ENCODE measurements around the gene BARX2.

Gene BARX2

DNA sequence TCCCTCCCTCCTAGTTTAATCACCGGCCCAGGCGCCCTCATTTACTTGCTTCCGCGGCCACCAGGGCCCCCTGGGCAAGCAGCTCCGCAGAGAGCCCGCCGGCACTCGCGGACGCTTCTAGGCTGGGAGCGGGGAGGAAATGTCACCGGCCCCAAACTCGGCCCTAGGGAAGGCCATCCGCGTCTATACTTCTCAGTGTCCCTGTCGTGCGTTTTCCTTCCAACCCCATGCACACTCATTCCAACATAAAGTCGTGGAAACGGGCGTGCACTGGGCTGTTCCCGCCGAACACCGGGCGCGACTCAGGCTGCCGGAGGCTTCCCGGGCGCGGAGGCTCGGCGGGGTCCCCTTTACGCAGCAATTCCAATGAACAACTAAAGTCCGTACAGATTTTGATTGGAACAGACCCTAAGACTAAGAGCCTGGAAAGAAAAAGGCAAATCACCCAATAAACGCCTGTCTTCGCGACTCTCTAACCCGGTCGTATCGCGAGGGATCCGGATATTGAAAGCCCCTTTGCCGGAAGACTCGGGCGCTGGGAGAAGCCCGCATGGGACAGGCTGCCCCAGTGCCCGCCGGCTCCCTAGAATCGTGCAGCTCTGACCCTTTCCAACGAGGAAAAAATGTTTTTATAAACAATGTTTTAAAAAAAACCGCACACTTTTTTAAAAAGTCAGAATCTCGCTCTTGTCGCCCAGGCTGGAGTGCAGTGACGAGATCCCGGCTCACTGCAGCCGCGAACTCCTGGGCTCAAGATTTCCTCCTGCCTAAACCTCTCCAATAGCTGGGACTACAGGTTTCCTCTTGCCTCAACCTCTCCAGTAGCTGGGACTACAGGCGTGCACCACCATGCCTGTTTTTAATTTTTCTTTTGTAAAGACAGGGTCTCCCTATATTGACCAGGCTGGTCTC is 1.3 kb upstream of the BARX2 start:
- DNase-seq (ENCODE audit: low read depth), result no peak

DNA sequence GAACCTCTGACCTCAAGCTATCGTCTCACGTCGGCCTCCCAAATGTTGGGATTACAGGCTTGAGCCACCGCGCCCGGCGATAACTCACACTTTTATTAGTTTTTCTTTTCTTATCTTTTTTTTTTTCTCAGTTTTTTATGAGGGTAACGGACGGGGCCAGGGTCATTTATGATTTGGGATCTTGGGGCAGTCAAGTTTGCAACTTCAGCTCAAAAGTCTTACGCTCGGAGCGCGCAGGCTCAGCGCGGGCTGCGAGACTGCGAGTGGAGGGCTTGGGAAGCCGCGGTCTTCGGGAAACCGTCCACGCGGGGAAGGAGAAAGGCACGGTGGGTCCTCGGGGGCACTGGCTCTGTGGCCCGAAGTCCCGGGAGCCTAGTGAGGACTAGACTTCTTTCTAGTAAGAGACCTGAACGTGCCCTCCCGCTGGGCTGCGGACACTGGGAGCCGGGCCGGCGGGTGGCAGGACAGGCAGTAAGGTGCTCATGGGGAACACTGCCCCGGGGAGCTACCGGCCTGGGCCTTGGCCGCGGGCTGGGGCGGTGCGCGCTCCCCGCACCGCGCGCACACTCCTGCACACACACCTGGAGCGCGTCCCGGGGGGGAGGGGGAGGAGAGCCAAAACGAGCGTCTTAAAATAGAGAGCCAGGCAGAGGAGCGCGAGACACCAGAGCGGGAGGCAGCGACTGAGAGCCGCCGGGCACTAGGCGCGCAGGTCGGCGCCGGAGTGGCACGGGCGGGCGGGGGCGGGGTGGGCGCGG is 476 bp upstream of the BARX2 start:
- no peak for DNase-seq (ENCODE audit: low read depth)

DNA sequence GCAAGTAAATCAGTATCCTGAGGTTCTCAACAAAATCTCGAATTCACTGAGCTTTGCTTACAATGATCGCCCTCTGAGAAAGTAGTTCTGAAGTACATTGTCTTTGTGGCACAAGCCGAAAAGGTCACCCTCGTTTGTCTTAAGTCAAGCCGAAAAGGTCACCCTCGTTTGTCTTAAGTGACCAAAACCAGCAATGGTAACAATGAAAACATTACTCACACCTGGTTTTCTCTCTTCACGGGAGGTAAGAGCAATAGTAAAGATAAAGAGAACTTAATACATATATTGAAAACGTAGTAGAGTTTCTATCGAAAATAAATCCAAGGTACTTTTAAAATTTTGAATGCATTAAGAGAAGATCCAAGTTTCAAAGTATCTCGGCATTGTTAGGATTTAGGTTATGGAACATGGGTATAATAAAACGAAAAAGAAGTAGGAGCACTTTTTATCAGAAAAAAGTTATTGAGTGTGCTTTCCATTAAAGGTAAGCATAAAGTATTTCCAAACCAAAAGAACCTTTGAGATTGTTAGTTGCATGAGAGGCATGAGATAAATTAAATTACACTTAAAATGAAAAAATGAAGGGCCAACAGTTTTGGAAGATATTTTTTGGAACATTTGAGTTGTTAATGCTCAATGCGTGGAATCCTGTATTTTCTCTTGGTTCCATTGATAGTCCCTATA is 1.2 kb downstream of the BARX2 start:
- DNase-seq (ENCODE audit: low read depth), result no peak

DNA sequence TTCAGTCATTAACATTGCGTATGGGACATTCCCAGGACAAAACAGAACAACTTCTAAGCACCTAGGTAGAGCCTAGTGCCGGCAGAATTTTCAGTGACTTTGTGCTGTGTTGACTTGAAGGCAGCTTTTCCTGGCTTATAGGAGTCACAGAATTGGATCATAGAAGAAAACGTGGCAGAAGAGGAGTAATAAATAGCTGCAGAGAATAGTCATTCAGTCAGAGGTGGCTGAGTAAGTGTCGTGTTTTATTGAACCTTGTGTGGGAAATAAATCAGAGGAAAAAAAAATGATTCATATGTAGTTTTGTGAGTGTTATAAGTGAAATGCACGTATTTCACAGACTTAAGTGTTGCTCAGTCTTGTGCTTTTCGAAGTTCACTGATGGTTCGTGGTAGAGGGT is 2.1 kb downstream of the BARX2 start:
- no peak for DNase-seq (ENCODE audit: low read depth)

DNA sequence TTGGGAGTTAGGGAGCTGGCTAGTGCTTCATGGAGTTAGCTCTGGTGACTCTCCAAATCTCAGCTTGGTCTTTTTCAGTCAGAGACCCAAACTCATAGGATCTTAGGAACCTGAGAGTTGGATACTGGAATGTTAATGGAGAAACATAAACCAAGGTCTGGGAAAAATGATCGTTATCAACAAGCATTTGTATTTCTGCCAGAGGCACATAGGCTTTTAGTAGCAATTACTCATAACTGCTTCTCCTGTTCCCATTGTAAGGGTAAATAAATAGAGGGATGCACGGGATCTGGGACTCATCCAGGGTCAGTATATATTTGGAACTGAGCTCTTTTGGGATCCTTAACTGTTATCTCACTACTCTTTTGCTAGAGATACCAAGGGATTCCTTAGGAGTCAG is 4.8 kb downstream of the BARX2 start:
- no peak for DNase-seq (ENCODE audit: low read depth)

DNA sequence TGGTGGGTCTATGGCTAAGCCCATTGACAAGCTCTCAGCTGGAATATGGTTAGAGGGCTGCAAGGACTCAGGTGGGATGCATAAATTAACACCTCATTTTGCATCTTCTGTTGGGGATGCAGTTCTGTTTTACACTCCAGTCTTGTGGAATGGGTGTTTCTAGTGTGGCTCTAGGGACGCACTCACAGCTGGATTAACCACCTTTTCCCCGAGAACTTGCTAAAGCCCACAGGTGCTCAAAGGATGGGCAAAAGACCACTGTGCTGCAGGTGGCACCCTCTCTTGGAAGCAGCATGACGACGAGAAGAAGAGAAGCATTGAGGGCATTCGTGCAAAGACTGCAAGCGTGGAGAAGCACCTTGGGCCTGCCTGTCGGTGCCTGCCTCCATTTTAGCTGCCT is 6.9 kb downstream of the BARX2 start:
- DNase-seq (ENCODE audit: low read depth), result no peak

DNA sequence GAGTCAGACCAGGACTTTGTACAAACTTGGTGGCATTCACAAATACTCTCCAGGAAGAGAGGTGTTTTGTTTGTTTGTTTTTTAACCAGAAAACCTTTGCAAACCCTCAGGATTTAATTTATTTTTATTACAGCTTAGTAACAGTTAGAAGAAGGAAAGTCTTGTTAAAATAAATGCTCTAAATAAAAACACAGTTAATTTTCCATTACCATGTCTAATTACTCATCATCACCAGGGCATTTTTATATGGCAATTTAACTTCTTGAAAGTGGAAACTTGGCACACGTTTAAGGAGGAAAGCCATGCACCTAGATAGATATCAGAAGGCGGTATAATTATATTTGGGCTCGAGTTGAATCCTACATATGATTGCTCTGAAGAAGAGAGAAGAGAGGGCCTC is 7.4 kb downstream of the BARX2 start:
- no peak for DNase-seq (ENCODE audit: low read depth)

DNA sequence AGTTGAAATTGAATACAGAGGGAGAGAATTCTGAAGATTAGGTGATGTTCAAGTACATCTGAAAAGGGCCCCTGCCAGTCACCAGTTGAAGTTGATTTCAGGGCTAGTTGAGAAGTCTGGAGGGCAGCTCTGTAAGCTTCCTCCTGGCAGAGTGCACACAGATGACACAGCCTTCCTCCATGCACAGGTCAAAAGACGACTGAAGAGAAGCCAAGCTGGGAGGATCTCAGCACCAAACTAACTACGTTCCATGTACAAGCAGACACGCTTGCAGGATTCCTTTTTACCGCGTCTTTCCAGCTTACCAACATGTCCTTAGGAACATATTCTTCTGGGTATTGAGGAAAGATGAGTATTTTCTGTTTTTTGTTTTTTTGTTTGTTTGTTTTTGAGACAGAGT is 7.9 kb downstream of the BARX2 start:
- no peak for DNase-seq (ENCODE audit: low read depth)

DNA sequence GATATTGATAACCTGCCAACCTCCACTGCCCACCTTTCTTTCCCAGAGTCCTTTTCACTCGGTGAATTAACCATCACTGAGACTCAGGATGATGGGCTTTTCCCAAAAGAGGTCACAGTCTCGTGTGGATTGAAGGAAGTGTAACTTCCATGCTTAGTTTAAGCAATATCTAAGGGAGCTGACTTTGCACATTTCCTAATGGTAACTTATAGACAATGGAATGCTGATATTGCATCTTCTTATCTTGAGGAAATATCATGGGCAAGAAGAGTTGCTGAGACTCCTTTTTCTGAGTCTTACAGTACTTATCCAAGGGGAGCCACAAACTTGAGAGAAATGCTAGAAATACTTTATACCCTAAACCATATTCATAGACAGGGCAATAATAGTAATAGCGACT is 8.8 kb downstream of the BARX2 start:
- no peak for DNase-seq (ENCODE audit: low read depth)

DNA sequence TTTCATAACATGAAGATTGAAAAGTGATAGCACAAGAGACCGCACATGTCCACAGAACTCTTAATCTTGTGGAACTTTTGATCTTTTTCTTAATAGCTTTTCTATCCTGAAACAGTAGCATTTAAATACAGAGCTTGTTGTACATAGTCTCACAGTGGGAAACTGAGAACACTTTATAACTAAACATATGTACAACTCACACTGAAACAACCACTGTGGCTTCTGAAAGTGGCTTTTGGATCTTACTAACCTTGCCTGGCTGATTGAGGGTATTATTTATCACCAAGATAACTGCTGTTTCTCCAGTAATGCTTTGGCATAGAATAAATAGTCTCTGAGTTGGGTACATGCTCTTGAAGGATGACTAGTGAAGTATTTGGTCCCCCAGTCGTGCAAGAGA is 10.2 kb downstream of the BARX2 start:
- no peak for DNase-seq (ENCODE audit: low read depth)

DNA sequence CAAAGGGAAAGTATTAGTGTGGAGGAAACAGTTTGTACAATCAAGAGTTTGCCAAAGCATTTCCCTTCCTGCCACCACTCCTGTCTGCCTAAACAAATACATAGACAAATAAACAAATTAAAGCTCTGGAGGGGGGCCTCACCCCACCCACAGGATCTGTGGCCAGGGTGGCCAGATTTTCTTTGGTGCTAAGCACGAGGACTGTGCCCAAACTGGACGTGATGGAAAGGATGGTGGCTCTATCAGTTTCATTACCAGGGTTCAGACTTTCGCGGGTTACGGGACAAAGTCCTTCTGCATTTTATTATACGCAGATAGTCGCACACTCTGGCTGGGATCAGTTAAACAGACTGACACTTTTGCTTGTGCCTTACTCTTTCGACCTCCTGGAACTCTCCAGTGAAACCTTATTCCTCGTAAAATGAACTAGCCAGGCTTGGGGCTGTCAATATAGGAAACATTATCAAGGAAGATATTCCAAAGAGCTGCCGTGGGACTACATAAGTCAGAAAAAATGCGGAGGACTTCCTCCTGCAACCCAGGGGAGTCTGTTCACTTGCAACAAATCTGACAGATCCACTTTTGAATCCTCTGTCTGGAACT is 11.2 kb downstream of the BARX2 start:
- no peak for DNase-seq (ENCODE audit: low read depth)

DNA sequence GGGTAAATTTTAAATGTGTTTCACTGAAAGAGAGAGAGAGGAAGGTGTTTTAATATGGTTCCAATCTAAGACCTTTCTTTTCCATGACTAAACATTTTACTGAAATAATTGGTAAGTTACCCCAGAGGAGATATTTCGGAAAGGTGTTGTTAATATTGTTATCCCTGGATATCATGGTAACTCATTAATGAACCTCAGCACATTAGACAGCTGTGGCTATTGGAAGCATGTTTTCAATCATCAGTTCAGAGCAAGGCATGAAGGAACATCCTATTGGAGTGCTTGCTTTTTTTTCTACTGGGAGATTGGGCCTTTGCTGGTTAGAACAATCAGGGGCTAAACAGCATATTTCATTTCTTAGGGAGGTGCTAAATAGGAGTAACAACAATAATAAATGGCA is 11.8 kb downstream of the BARX2 start:
- DNase-seq (ENCODE audit: low read depth), result no peak

DNA sequence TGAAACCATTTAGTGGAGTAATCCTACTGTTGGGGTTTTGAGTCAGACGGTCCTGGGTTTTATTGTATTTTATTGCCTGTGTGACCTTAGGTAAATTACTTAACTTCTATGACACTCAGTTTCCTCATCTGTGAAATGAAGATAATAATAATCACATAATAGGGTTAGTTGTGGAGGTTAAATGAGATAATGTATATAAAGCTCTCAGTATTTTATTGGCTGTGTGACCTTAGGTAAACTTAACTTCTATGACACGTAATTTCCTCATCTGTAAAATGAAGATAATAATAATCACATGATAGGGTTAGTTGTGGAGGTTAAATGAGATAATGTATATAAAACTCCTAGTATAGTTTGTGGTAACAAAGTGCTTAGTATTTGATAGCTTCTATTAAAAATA is 13.2 kb downstream of the BARX2 start:
- DNase-seq (ENCODE audit: low read depth), result no peak

DNA sequence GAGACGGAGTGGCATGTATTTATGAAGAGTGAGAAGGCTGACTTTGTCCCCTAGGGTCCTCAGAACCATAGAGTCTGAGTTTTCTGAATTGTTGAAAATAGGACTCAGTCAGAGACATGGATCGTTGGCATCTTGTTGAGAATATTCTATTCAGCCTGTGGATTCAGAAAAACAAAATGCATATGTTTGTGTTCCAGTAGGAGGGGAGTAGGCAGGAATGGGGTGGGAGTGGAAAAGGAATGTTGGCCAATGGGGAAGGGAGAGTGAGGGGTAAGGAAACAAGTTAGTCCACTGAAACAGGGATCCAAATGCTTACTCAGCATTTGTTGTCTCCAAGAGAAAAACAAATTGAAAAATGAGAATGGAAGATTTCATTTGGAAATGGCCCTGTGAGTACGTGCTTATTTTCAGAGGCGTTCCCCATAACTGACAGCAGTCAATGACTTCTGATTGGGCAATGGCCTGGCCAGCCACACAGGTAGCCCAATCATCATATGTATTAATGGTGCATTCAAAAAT is 14.7 kb downstream of the BARX2 start:
- DNase-seq (ENCODE audit: low read depth), result no peak

DNA sequence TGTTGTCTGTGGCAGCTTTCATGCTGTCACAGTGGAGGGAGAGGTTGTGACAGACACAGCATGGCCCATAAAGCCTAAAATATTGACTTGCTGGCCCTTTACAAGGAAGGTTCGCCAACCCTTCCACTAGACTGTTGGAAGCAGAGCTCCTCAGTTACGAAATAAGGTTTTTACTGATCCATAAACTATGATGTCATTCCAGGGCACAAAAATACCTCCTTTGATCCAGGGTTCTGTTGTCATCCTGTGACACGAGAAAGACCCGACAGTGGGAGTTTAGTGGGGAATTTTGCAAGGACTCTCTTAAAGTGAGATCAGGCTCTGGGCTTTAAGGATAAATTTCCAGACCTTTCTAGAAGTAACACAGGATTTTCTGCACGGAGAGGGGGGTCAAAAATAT is 15.7 kb downstream of the BARX2 start:
- no peak for DNase-seq (ENCODE audit: low read depth)

DNA sequence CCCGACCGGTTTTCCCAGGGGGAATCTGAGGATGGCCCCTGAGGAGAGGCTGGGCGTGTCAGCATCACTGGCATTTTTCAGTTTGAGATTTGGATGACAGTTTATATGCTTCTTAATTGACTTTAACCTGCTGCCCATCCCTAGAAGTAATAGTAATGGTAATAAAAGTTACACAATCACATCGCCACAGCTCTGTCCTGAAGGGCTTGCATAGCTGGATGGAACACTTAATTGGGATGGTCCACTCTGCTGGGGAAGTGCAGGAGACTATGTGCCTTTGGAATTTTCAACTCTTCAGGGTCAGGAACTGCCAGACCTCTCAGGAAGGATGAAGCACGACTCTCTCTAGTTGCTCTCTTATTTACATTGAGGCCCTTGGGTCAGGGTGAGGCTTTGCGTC is 16.2 kb downstream of the BARX2 start:
- no peak for DNase-seq (ENCODE audit: low read depth)

DNA sequence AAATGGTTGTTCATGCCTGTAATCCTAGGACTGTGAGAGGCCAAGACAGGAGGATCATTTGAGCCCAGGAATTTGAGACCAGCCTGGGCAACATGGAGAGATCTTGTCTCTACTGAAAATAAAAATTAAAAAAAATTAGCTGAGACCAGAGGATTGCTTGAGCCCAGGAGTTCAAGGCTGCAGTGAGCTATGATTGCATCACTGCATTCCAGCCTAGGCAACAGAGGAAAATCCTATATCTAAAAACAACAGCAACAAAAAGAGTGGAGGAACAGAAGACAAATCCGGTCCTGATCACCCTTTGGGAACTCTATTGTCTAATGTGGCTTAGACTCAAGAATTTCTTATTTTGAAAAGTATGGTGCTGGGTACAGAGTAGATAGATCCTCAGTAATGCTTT is 17.3 kb downstream of the BARX2 start:
- no peak for DNase-seq (ENCODE audit: low read depth)

DNA sequence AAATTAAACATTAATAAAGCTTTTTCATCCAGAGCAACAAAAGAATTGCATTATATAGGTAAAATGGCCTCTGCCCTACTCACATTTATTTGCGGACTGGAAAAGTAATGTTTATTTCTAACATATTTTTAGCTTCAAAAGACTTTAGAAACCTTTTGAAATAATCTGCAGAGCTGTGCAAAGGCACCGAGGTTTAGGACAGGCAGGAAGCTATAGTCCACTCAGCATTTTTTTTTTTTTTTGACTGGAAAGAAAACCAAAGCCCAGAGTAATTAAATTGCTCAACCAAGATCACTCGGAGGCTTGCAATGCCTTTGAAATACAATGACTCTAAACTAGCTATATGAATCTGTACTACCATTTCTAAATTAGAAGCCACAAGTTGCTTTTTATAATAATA is 19.1 kb downstream of the BARX2 start:
- DNase-seq (ENCODE audit: low read depth), result no peak

DNA sequence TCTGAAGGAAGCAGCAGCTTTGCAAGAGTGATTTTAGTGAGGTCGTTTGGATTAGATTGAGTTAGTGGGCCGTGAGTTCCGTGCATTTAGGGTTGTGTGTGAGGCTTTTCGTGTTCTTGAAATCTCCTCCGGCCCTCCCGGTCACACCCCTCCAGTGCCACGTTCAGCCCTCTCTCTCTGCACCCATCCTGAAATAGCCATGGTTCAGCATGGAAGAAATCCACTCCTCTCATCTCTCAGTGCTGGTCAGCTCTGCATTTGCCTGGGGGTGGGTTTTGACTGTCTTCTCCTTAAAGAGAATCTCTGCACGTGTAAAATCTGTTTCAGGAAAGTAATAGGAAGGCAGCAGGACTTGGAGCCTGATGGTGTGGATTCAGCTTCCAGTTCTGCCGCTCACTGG is 19.8 kb downstream of the BARX2 start:
- no peak for DNase-seq (ENCODE audit: low read depth)

DNA sequence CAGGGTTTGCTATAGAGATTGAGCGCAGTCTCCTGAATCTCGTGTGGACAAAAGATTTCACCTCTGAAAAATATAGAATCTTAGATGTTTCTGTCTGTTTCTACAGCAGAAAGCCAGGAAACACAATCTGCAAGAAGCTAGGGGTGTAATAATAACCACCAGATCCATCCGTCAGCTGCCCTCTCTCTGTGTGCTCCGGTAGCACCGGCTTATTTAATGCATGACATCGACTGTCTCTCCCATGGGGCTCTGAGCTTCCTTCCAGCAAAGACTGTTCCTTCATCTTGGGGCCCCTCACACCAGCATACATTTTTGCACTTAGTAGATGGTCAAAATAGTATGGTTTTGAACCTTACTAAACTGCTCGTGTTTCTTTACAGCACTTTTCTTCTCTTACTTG is 20.2 kb downstream of the BARX2 start:
- DNase-seq (ENCODE audit: low read depth), result no peak

DNA sequence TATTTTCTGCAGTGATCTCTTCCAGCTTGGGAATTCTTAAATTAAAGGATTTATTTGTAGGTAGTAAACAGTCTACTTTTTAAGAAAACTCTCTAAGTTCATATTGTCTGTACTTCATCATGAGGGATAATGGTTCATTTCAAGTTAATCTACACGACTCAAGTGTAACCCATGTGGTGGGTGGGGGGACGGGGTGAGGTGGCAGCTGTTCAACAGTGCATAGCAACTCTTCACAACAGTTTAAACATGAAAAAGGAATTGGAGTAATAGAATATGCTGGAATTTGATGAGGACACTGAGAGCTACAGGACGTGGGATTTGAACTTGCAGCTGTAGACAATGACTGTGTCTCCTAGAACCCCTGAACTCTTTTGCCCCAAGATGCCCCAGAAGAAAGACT is 20.8 kb downstream of the BARX2 start:
- no peak for DNase-seq (ENCODE audit: low read depth)
